ENCODE data around the gene ECSCR.

DNA sequence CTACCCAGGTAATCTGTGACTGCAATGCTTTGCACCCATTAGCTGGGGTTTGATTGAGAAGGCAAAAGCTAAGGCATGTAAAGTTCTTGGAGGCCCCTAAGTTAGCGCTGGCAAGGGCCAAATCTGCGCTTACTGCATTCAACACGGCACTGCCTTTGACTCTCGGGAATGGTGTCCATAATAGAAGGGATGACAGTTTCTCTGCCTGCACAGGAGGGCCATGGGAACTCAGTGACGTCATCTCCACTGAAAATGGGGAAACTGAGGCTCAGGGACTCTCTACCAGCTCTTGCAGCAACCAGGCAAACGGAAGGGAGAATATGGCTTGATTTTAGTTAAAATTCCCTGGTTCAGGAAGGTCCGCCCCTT is 59.1 kb downstream of the ECSCR start:
- TF ChIP-seq, protein P1, sequence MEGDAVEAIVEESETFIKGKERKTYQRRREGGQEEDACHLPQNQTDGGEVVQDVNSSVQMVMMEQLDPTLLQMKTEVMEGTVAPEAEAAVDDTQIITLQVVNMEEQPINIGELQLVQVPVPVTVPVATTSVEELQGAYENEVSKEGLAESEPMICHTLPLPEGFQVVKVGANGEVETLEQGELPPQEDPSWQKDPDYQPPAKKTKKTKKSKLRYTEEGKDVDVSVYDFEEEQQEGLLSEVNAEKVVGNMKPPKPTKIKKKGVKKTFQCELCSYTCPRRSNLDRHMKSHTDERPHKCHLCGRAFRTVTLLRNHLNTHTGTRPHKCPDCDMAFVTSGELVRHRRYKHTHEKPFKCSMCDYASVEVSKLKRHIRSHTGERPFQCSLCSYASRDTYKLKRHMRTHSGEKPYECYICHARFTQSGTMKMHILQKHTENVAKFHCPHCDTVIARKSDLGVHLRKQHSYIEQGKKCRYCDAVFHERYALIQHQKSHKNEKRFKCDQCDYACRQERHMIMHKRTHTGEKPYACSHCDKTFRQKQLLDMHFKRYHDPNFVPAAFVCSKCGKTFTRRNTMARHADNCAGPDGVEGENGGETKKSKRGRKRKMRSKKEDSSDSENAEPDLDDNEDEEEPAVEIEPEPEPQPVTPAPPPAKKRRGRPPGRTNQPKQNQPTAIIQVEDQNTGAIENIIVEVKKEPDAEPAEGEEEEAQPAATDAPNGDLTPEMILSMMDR (IDR thresholded peaks at IDR 0.05) = no peak
- TF ChIP-seq POLR2A (IDR thresholded peaks at IDR 0.05; ENCODE audit: low read depth) = no peak
